ENCODE measurements around the gene SYT6.
"Not testable (repeated sequence)": the region's sequence is repeated elsewhere in the genome, so short reads cannot be mapped to it uniquely, and the experiment has no call there.

SYT6 gene

DNA sequence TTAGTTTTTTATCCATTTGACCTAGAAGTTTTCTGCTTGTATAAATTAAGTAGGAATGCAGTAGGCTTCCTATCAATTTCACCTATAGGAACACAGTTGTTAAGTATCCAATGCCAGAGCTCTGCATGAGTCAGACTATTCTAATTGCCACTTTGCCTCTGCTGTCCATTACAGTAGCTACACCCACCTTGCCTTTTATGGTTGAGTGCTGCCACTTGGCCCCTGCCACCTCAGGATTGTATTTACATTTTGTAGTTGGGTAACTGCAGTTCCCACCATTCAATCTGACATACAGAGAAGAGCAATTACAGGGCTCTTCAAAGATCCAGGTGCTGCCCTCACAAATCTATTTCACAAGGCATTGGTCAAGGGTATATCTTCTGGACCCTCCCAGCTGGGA is 83.9 kb downstream of the SYT6 start:
- DNase-seq (ENCODE audit: low read depth), result not testable (repeated sequence)

DNA sequence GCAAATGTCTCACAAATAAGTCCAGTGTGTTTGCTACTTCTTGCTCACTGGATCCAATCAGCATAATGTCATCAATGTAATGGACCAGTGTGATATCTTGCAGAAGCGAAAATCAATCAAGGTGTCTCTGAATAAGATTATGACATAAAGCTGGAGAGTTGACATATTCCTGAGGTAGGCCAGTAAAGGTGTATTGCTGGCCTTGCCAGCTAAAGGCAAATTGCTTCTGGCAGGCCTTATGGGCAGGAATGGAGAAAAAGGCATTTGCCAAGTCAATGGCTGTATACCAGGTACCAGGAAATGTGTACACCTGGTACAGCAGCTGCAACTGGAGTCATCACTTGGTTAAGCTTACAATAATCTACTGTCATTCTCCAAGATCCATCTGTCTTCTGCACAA is 85.0 kb downstream of the SYT6 start:
- not testable (repeated sequence) for DNase-seq (ENCODE audit: low read depth)

DNA sequence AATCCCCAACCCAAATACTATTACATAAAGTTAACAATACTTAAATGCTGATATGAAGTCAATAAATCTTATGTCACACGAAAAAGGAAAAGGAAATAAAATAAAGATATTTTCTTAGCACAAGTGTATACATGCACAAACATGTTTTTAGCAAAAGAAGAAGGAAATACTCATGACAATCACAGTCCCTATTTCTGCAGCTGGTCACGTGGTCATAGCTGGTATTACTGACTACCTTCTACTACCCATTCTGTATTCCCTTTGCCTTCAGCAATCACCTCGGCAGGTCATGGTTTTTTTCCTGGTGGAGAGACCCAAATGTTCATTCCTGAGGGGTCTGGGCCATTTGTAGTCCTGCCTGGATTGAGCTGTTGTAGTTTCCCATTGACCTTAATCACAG is 88.0 kb downstream of the SYT6 start:
- DNase-seq (ENCODE audit: low read depth), result not testable (repeated sequence)

DNA sequence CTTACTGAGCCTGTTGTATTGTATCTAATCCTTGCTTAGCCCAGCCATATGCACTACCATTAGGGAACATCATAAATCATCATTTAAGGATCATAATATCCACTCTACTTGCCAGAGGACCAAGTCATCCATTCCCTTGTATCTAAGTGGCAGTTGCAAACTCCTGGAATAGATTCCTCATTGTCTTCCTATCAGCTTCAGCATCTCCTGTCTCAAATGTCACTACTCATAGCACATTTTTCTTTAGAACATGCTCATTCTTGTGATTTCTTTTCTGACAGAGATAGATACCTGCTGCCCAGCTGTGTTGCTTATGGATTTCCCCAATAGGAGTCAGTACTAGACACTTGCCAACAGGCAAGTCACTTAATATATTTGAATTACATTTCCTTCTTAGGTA is 90.1 kb downstream of the SYT6 start:
- no peak for DNase-seq (ENCODE audit: low read depth)

DNA sequence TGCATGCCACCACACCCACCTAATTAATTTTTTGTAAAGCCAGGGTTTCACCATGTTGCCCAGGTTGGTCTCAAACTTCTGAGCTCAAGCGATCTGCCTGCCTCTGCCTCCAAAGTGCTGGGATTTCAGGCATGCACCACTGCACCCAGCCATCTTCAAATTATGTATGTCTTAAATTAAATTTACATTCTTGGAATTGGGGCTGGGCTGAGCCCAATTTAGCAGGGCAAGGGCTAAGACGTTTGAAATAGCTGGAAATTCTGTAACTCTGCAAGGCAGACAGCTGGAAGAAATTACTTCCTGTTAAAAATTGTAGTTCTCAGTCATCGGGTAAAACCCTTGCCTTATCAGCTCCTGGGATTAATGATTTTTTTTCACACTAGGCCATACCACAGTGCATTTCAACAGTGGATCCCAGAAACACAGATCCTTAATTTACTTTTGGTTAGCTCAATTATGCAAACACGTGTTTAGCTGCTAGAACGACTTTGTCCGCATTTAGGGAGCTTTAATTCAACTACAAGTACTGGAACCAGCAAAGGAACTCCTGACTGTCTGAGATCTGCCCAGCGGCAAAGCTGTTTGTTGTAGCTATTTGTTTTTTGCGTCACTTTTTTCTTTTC is 91.1 kb downstream of the SYT6 start:
- DNase-seq (ENCODE audit: low read depth), result no peak

DNA sequence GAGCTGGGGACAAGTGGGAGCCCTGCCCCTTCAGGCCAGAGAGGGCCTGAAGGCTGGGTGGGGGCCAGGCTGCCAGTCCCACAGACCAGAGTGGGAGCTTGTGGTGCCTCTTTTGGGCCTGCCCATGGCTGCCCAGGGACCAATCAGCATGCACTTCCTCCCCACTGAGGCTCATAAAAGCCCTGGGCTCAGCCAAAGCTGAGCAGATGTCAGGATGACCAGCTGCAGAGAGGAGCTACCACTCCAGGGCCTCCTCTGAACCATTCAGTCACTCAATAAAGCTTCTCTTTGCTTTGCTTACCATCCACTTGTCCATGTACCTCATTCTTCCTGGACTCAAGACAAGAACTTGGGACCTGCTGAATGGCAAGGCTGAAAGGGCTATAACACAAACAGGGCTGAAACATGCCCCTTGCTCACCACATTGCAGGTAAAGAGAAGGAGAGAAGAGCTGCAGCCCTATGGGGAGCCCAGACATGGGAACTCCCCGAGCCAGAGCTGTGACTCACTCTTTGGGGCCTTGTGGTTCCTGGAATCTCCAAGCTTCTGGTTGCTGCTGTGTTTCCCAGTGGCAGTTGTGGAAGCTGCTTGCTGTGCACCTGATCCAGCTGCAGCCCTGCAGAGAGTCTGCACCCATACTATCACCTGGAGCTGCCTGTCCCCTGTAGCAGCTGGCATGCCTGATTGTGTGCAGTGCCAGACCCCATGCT is 92.4 kb downstream of the SYT6 start:
- no peak for DNase-seq (ENCODE audit: low read depth)

DNA sequence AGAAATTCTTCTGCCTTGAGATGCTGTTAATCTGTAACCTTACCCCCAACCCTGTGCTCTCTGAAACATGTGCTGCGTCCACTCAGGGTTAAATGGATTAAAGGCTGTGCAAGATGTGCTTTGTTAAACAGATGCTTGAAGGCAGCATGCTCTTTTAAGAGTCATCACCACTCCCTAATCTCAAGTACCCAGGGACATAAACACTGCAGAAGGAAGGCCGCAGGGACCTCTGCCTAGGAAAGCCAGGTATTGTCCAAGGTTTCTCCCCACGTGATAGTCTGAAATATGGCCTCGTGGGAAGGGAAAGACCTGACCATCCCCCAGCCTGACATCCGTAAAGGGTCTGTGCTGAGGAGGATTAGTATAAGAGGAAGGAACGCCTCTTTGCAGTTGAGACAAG is 95.4 kb downstream of the SYT6 start:
- not testable (repeated sequence) for DNase-seq (ENCODE audit: low read depth)

DNA sequence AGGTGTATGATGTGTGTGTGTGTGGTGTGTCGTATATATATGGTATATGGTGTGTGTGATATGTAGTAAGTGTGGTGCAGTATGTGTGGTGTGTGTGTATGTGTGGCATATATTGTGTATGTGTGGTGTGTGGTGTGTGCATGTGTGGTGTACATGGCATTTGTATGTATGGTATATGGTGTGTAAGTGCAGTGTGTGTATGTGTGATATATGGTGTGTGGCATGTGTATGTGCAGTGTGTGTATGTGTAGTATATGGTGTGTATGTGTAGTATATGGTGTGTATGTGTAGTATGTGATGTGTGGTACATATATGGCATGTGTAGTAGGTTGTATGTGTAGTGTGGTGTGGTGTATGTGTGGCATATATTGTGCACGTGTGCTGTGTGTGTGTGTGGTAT is 99.5 kb downstream of the SYT6 start:
- DNase-seq (ENCODE audit: low read depth), result no peak

DNA sequence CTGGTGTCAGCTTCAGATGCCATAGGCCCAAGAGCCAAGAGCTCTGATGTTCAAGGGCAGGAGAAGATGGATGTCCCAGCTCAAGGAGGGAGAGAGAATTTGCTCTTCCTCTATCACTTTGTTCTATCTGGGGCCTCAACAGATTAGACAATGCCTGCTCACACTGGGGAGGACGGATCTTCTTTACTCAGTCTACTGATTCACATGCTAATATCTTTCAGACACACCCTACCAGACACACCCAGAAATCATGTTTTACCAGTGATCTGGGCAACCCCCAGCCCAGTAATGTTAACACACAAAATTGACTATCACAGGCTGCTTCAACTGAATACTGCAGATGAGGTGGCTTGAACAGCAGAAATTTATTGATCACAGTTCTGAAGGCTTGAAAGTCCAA is 105.4 kb downstream of the SYT6 start:
- no peak for DNase-seq (ENCODE audit: low read depth)

DNA sequence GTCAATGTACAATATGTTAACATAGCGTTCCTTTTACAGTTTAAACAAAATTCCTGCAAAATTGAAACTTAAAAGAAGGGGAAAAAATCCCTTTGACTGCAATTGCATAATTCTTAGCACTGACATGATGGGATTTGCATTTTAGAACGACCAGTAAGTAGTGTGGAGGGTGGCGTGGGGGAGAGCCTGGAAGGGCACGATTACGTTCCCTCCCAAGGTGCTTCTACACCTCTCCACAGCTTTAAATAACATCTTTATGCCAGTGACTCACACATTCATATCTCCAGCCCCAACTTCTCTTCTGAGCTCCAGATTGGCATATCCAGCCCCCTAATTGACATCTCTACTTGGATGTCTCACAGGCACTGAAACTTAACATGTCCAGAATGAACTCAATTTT is 110.1 kb downstream of the SYT6 start:
- no peak for DNase-seq (ENCODE audit: low read depth)

DNA sequence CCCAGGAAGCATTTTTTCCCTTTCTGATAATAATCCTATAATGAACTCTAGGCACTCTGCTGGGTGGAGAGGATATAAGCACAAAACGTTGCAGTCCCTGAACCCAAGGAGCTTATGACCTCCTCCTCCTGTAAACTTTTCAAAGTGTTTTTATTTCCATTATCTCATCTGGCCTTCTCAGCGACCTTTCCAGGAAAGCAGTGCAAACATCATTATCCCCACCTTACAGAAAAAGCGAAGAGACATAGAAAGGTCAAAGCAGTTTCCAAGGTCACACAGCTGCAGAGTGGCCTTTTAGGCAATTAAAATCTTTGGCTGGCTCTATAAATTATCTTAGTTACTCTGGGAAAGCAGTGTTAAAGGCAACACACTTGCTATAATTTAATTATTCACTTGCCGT is 110.6 kb downstream of the SYT6 start:
- no peak for DNase-seq (ENCODE audit: low read depth)

DNA sequence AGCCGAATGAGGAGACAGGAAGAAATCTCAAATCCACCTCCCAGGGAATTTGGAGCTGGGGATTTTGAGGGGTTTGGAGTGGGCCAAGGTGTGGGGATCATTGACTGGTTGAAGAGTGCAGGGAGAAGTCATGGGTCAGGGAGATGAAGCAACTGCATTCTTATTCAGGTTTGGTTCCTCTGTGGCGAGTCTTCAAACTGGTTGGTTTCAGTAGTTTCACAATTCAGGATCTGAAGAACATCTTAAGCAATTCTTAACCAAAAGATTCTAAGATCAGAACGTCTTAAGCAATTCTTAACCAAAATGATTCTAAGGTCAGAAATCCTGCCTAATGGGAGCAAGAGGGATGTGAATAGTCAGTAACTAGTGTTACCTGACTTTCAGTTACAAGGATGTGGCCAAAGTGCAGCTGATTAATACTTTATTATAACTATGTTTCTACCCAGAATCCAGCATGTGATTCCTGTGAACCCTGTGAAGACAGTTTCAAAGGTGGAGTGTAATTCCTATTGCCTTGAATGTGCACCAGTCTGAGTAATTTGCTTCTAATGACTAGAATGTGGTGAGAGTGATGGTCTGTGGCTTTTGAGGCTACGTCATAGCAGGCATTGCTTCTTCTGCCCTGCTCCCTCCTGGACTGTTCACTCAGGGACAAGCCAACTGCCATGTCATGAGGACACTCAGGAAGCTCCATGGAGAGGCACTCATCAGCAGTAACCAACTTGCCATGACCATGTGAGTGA is 113.2 kb downstream of the SYT6 start:
- no peak for DNase-seq (ENCODE audit: low read depth)

All from stimulated activated CD8-positive, alpha-beta memory T cell treated with anti-CD3 and anti-CD28 coated beads, Interleukin-15, amount 100 ng/mL, for 24 hours (primary cell).